HepG2 (cell line): ENCODE results near the gene IQCN. TPM values are rescaled to one million over a fixed set of nuclear protein-coding genes. Genes with fewer than 3 reads are reported as not detected.

Experiments
- ATAC-seq: fragments of 200-7000 bp; cut with Tn5 transposase; 3 replicates; pipeline ENCODE4 v1.9.1; 2020; ENCODE audit warnings: mild to moderate bottlenecking, moderate library complexity
- BruUV-seq: library from RNA; stranded (reverse); fragments of 400-500 nt; replicated peaks from 2 replicates; lab custom pipeline; 2021; lab: Mats Ljungman, UMichigan
- CTCF ChIA-PET: fragments of 300-600 bp; formaldehyde crosslinking; extraction: SDS; loops from one replicate; lab custom pipeline; 2021; ENCODE audit warnings: low total read pairs, inconsistent platforms, low intra/inter-chr PET ratio; lab: Yijun Ruan, JAX
- POLR2A ChIA-PET: fragments of 350-600 bp; sonication (Branson Sonifier 250); formaldehyde crosslinking; loops from one replicate; lab custom pipeline; 2020; ENCODE audit warnings: antibody characterized with exemption, inconsistent platforms; lab: Yijun Ruan, JAX
- DNase-seq: peaks from one replicate; pipeline ENCODE4 v3.0.0-alpha.2; 2015; ENCODE audit warnings: low spot score
- FAIRE-seq: peaks from 3 replicates; lab custom pipeline; 2011; peaks lifted over from hg19 to GRCh38; lab: Jason Lieb, UNC
- H2AFZ ChIP-seq: one replicate; pipeline ENCODE4 v1.6.1; 2011; ENCODE audit warnings: low read length, inconsistent platforms
- H3K27ac ChIP-seq: fragments of 300-600 bp; 3 replicates; pipeline ENCODE4 v1.8.0; 2011; ENCODE audit warnings: mixed run types, mild to moderate bottlenecking, mixed read lengths, low read length, inconsistent platforms; ENCODE audit not compliant: insufficient read depth; ENCODE audit errors: extremely low read length
- H3K27me3 ChIP-seq, 2 experiments: fragments of 200-600 bp in 1 of 2; 2 replicates in 1 of 2; 3 replicates in 1 of 2; pipeline versions ENCODE4 v1.6.0 to v1.8.0; 2011; ENCODE audit warnings: low read length in 2 of 2, mild to moderate bottlenecking in 2 of 2, moderate library complexity in 2 of 2, inconsistent platforms in 1 of 2; ENCODE audit not compliant: insufficient read depth in 2 of 2, control insufficient read depth in 1 of 2
- H3K36me3 ChIP-seq, 2 experiments: fragments of 200-600 bp in 1 of 2; replicated peaks in 1 of 2; 2 replicates in 1 of 2; 3 replicates in 1 of 2; pipeline versions ENCODE4 v1.5.1 to v1.8.0; 2011; ENCODE audit warnings: low read length in 2 of 2, inconsistent platforms in 1 of 2; ENCODE audit not compliant: insufficient read depth in 2 of 2, control insufficient read depth in 1 of 2
- H3K4me1 ChIP-seq: 2 replicates; pipeline ENCODE4 v1.5.1; 2012; ENCODE audit warnings: low read length, inconsistent platforms; ENCODE audit not compliant: insufficient read depth
- H3K4me2 ChIP-seq: 2 replicates; pipeline ENCODE4 v1.6.0; 2011; ENCODE audit warnings: low read depth, low read length, inconsistent platforms
- H3K4me3 ChIP-seq, 3 experiments: fragments of 200-600 bp in 1 of 3; sonication (generic), shearing (Covaris generic) in 1 of 3; replicated peaks in 1 of 3; 2 replicates each; pipeline ENCODE4 v1.5.1; 2011 to 2016; ENCODE audit warnings: low read length in 3 of 3, inconsistent platforms in 2 of 3, low read depth in 2 of 3, mild to moderate bottlenecking in 2 of 3, control low read depth in 1 of 3, mixed read lengths in 1 of 3; ENCODE audit not compliant: insufficient read depth in 1 of 3
- H3K79me2 ChIP-seq: one replicate; pipeline ENCODE4 v1.6.1; 2011; ENCODE audit warnings: low read length, inconsistent platforms; ENCODE audit not compliant: insufficient read depth
- H3K9ac ChIP-seq: 2 replicates; pipeline ENCODE4 v1.6.0; 2011; ENCODE audit warnings: mild to moderate bottlenecking, low read depth, low read length, inconsistent platforms; ENCODE audit not compliant: insufficient read depth
- H3K9me3 ChIP-seq: 2 replicates; pipeline ENCODE4 v1.5.1; 2012; ENCODE audit warnings: mild to moderate bottlenecking, low read length
- H4K20me1 ChIP-seq: 2 replicates; pipeline ENCODE4 v1.6.0; 2011; ENCODE audit warnings: inconsistent platforms, mild to moderate bottlenecking, low read length, moderate library complexity; ENCODE audit not compliant: insufficient read depth
- DBP ChIP-seq: sonication (generic); formaldehyde crosslinking; IDR thresholded peaks from 2 replicates; pipeline ENCODE4 v1.4.0; 2020; ENCODE audit warnings: missing genetic modification reagents; ENCODE audit errors: not compliant biosample characterization
- DPF2 ChIP-seq: sonication (generic); formaldehyde crosslinking; IDR thresholded peaks from 2 replicates; pipeline ENCODE4 v1.4.0; 2020; ENCODE audit warnings: mild to moderate bottlenecking, low read depth, missing genetic modification reagents, borderline replicate concordance
- GMEB2 ChIP-seq: IDR thresholded peaks from 2 replicates; pipeline ENCODE4 v1.6.1; 2016; ENCODE audit warnings: missing biosample characterization, missing genetic modification reagents, low read depth
- GPN1 ChIP-seq: sonication (generic); formaldehyde crosslinking; IDR thresholded peaks from 2 replicates; pipeline ENCODE4 v1.5.1; 2020; ENCODE audit warnings: missing genetic modification reagents, borderline replicate concordance
- KLF15 ChIP-seq: sonication (generic); formaldehyde crosslinking; IDR thresholded peaks from 2 replicates; pipeline ENCODE4 v1.8.1; 2023; ENCODE audit warnings: borderline replicate concordance, mild to moderate bottlenecking, inconsistent platforms, missing genetic modification reagents, mixed read lengths
- KLF9 ChIP-seq: IDR thresholded peaks from 2 replicates; pipeline ENCODE4 v1.6.1; 2016; ENCODE audit warnings: low read depth
- NR2F1 ChIP-seq, 2 experiments: fragments of 450-650 bp in 1 of 2; formaldehyde crosslinking in 1 of 2; IDR thresholded peaks; 2 replicates each; pipeline versions ENCODE4 v1.5.0 to v1.6.1; 2016 to 2020; ENCODE audit warnings: mild to moderate bottlenecking in 1 of 2, missing compliant biosample characterization in 1 of 2, missing genetic modification reagents in 1 of 2, moderate library complexity in 1 of 2
- PCBP2 ChIP-seq: fragments of 200-400 bp; formaldehyde crosslinking; optimal IDR thresholded peaks from 2 replicates; pipeline ENCODE3; 2018; ENCODE audit warnings: low read length, low read depth; ENCODE audit not compliant: poor library complexity, severe bottlenecking
- PITX1 ChIP-seq: sonication (generic); formaldehyde crosslinking; IDR thresholded peaks from 2 replicates; pipeline ENCODE4 v1.5.1; 2020; ENCODE audit warnings: mild to moderate bottlenecking, missing genetic modification reagents
- PRMT3 ChIP-seq: sonication (generic); formaldehyde crosslinking; IDR thresholded peaks from 2 replicates; pipeline ENCODE4 v1.8.1; 2022; ENCODE audit warnings: low read depth, mild to moderate bottlenecking, moderate library complexity, missing genetic modification reagents, borderline replicate concordance
- TCF7L2 ChIP-seq: IDR thresholded peaks from 2 replicates; pipeline ENCODE4 v1.6.1; 2011; ENCODE audit warnings: mild to moderate bottlenecking, low read depth, low read length, moderate library complexity
- TP53 ChIP-seq: sonication (generic); formaldehyde crosslinking; conservative IDR thresholded peaks from 2 replicates; pipeline ENCODE4 v1.4.0; 2020; ENCODE audit warnings: missing genetic modification reagents
- ZFY ChIP-seq: sonication (generic); formaldehyde crosslinking; IDR thresholded peaks from 2 replicates; pipeline ENCODE4 v1.4.0; 2020; ENCODE audit warnings: missing genetic modification reagents
- ZHX1 ChIP-seq: sonication (generic); formaldehyde crosslinking; IDR thresholded peaks from 2 replicates; pipeline ENCODE4 v1.8.1; 2022; ENCODE audit warnings: low read depth, mild to moderate bottlenecking, missing genetic modification reagents
- ZNF234 ChIP-seq: sonication (generic); formaldehyde crosslinking; conservative IDR thresholded peaks from 2 replicates; pipeline ENCODE4 v1.5.1; 2020; ENCODE audit warnings: mild to moderate bottlenecking, missing genetic modification reagents
- ZNF292 ChIP-seq: sonication (generic); formaldehyde crosslinking; IDR thresholded peaks from 2 replicates; pipeline ENCODE4 v1.8.1; 2022; ENCODE audit warnings: mild to moderate bottlenecking, low read depth, missing genetic modification reagents, borderline replicate concordance
- ZNF563 ChIP-seq: sonication (generic); formaldehyde crosslinking; IDR thresholded peaks from 2 replicates; pipeline ENCODE4 v1.8.0; 2022; ENCODE audit warnings: mild to moderate bottlenecking, moderate library complexity, missing genetic modification reagents
- WGBS: methylation state at CpG from one replicate; pipeline ENCODE4 v1.1.6; 2017; ENCODE audit warnings: low lambda C conversion rate; 5-methylcytosine and 5-hydroxymethylcytosine counted together
- in situ Hi-C: cut with HindIII; loops from 2 replicates; pipeline ENCODE4 v1.10.0; 2017; ENCODE audit warnings: low pct_unique_long_range_greater_than_20kb; ENCODE audit not compliant: extremely low pct_ligation_motif_present
- intact Hi-C: fragments of 100-400 bp; cut with micrococcal nuclease; formaldehyde crosslinking; loops from one replicate; pipeline ENCODE4 v1.10.0; 2022; ENCODE audit not compliant: unreplicated experiment
- polyA plus RNA-seq, 8 experiments: library from polyadenylated mRNA; depleted of rRNA in 3 of 8; stranded (reverse) in 7 of 8; unstranded in 1 of 8; fragments of >200 nt; fragmentation: Illumina TruSeq in 4 of 8; extraction: Trizol in 4 of 8; gene quantifications; 2 replicates each; pipeline versions ENCODE4 v1.2.1 to v1.2.3, GENCODE V29; 2011 to 2016; ENCODE audit warnings: low read depth in 4 of 8, missing spikeins in 1 of 8, mixed read lengths in 1 of 8; ENCODE audit not compliant: insufficient read depth in 1 of 8
- total RNA-seq, 5 experiments: library from RNA; depleted of rRNA; stranded (reverse); fragments of >200 nt; fragmentation: Illumina TruSeq; extraction: Trizol; gene quantifications; 2 replicates each; pipeline ENCODE4 v1.2.3, GENCODE V29; 2016; ENCODE audit warnings: low read depth in 1 of 5

IQCN gene
- total and polyA plus RNA-seq, 2 of the 13 experiments (the other 11 are each of a cell fraction or from before 2014, with no cell fraction given): 0.04 to 0.18 TPM

- Histone ChIP-seq H3K79me2 (peaks cover 26% of the 10 kb centered on the region), H3K9ac (peak overlapping the region; percentile 100), H2AFZ (no peak overlapping the region), H3K4me3 (peak overlapping the region; percentile 74 to 100 (median 84)), H3K4me2 (peak overlapping the region; percentile 91), H4K20me1 (peaks cover 34% of the 10 kb centered on the region), H3K27me3 (no peaks in the 10 kb centered on the region; a peak in 1 of 5 replicates), H3K4me1 (peaks cover 65% of the 10 kb centered on the region), H3K9me3 (no peaks in the 10 kb centered on the region), H3K27ac (peak overlapping the region; percentile 94), H3K36me3 (peaks cover 2 to 10% of the 10 kb centered on the region in 2 experiments; a peak in 4 of 5 replicates)
- ATAC-seq (peak; percentile 48), FAIRE-seq (peak; percentile 49), DNase-seq (peak; percentile 93)
- intact Hi-C loops: loop anchor here (1.0 to 10.0 kb wide), 3 partner anchors 44 to 245 kb away; partner anchors contain the start of genes ELL and LSM4
- ChIA-PET CTCF (interaction anchor here (0.7 to 3.6 kb wide), 5 partner anchors 25 to 131 kb away, joined by 3 to 50 read pairs (median 3); partner anchors contain the start of genes GDF15 and LSM4), POLR2A (interaction anchor here (0.7 to 7.1 kb wide), 23 partner anchors 12 to 140 kb away, joined by 3 to 278 read pairs (median 7); partner anchors contain the start of genes GDF15, LSM4, PDE4C and PGPEP1)
- 1% methylated on average over 44 of the region's 55 CpGs for WGBS
- TSS peak; percentile 63 for BruUV-seq
- in situ Hi-C loops: loop anchor here (5.0 to 10.0 kb wide), 2 partner anchors 43 to 135 kb away; partner anchors contain the start of genes LSM4 and SSBP4
- TF ChIP-seq GMEB2: no peak
- TF ChIP-seq PITX1 (CRISPR knock-in tag): no peak; the same call in 1 of the 2 replicates
- TF ChIP-seq KLF15: no peak
- TF ChIP-seq ZNF292: no peak
- no peak for TF ChIP-seq KLF9 (CRISPR knock-in tag)
- TF ChIP-seq DBP (CRISPR knock-in tag): no peak
- no peak for TF ChIP-seq ZHX1 (CRISPR knock-in tag)
- 0 out of 2 replicates have a peak, but pooled peaks have one; percentile 10 for TF ChIP-seq TP53
- TF ChIP-seq ZNF234 (CRISPR knock-in tag): no peak
- peak; percentile 23 for TF ChIP-seq ZFY
- no peak for TF ChIP-seq ZNF563 (CRISPR knock-in tag)
- TF ChIP-seq NR2F1 (CRISPR knock-in tag; IDR thresholded peaks at IDR 0.05): 0 out of 4 replicates have a peak, but pooled peaks of 1 of the 2 experiments have one; percentile 20
- TF ChIP-seq TCF7L2: no peak
- no peak for TF ChIP-seq PRMT3 (CRISPR knock-in tag)
- no peak for TF ChIP-seq DPF2
- no peak for TF ChIP-seq GPN1
- no peak for TF ChIP-seq PCBP2
These were observed 5.4 kb upstream of the IQCN start for GRCh38 chr19:18279516-18280246.
